ENCODE results near the gene SMARCAL1.

The SMARCAL1 gene

DNA sequence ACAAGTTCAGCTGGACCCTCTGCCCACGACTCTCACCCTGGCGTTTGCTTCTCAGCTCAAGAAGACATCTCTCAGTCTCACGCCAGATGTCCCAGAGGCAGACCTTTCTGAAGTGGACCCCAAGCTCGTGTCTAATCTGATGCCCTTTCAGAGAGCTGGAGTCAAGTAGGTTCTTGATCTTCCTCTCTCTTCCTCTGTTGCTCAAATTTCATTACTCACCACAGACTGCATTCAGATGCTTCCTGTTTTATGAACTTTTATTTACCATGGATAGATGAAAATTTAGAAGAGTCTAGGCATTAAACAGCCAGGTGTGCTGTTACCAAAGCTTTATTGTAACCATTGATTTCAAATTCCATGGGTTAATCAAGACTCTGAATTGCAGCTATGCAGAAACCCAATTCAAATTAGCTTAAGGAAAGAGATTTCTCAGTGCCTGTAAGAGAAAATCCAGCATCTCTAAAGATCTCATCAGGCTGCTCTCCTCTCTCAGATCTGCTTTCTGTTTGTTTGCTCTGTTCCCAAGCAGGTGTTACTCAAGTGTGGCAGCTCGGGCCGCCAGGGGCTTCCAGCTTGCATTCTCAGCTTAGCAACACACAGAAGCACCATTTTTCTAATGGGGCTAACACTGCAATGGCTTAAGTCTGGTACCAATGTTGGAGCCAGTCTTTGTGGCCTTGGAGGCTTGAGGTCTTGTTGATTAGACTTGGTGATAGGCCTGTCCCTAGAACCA is 16.5 kb downstream of the SMARCAL1 start:
- no peak for DNase-seq

GRCh38 chr2:216429428-216429827 is 17.1 kb downstream of the SMARCAL1 start:
- no peak for DNase-seq

DNA sequence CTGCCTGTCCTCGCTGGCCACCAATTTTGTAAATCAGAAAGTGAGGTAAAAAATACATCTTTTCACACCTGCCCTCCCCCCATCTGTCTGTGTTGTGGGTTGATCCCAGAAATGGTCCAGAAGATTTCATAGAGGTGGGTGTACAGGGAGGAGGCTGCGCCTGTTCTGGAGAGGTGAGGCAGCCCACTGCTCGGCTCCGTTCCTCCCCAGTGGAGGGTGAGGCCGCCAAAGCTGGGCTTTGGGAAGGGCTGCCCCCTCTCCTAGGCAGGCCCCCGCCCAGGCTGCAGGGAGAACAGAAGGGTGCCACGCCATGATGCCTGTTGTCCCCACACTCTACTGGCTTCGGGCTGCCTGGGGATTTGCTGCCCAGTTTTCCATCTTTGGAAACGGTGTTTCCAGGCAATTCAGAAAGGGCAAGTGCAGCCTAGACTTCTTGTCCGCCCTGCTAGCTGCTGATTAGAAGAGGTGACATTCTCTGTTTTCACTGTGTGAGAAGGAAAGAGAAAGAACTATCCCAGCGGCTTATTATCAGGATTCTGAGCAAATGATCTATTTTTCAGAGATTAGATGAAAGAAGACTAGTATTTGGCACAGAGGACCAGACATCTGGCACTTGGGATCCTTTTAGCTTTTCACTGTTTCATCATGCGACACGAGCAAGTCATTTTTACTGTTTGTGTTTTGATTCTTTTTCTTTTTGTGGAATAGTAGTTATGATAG is 18.7 kb downstream of the SMARCAL1 start:
- no peak for DNase-seq

- DNase-seq = no peak
Measured at GRCh38 chr2:216431531-216431856, 19.2 kb downstream of the SMARCAL1 start.

DNA sequence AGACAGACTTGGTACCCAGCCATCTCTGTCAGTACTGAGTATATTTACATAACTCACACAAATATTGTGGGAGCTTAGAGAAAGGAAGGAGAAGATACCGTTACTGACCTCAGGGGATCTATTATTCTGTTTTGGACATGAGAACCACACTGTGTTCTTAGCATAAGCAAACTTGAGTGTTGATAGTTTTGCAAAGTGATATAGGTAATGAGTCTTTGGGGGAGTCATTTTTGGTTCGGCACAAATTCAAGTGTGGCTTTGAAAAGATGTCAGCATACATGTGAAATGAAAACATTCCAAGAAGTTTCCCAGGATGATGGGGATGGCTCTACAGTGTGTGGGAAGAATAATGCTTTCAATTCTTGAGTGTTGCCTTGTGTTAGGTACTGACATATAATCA is 24.1 kb downstream of the SMARCAL1 start:
- no peak for DNase-seq

DNA sequence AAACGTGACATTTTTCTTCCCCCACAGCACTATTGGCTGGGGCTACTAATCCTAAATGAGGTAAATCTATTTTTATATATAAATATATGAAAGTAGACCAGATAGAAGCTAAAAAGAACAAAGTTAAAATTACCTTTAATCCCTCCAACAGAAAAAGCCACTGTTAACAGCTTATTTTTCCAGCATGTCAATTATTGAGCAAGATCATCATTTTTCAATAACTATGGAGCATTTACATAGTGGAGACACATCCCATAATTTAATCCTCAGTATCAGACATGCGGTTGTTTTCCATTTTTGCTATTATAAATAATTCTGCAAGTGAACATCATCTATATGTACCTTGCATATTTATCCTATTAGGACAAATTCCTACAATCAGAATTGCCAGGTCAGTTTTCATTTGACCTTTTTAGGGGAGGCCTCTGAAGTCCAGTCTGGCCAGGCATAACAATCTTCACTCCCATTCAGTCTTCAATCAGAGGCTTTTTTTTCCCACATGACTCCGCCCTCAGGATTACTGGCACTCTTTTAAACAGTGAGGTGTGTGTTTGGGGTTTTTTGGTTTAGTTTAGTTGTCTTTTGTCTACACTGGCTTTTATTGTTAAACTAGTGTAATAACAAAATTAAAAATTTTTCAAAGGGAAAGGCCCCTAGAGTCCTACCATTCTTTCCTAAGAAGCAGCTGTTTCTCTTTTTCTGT is 29.2 kb downstream of the SMARCAL1 start:
- no peak for DNase-seq

DNA sequence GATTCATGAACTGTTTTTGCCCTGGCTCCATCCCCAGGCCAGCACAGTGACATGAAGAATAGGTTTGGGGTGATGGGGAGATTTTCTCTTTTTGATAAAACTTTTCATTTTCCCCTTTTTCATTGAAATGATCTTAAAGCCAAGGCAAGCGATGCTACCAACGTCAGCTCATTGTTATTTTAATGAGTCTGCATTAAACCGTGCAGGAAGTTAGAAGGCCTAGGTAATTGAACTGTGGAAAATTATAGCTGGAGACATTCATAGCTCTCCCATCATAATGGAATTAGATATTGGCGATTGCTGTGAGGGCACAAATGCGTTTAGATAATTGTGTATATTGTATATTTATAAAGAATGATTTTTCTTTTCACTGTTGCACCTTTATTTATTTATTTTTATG is 33.2 kb downstream of the SMARCAL1 start:
- DNase-seq = no peak

DNA sequence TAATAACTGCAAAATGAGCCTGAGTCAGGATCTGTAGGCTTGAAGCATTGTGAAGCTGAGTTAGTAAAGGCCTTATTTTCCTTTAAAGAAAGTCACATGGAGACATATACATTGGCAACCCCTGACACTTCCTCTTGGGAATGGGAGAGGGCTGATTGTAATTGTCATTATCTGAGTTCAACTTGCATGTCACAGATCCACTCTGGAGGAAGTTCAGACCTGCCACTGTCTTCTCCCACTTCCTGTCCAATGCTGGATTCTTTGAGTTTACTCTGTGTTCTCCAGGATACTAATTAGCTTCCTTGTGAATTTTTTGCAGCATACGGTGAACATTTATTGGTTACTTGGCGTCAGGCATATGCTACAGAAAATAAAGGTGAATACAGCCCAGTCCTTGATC is 34.1 kb downstream of the SMARCAL1 start:
- no peak for DNase-seq

GRCh38 chr2:216447293-216447692 is 35.0 kb downstream of the SMARCAL1 start:
- DNase-seq = no peak

- no peak for DNase-seq
Measured at GRCh38 chr2:216448829-216449228, 36.5 kb downstream of the SMARCAL1 start.

- no peak for DNase-seq
Measured at GRCh38 chr2:216450346-216450745, 38.1 kb downstream of the SMARCAL1 start.

GRCh38 chr2:216450784-216451183 is 38.5 kb downstream of the SMARCAL1 start:
- DNase-seq = no peak

- no peak for DNase-seq
Measured at GRCh38 chr2:216453955-216454614, 41.8 kb downstream of the SMARCAL1 start.

DNA sequence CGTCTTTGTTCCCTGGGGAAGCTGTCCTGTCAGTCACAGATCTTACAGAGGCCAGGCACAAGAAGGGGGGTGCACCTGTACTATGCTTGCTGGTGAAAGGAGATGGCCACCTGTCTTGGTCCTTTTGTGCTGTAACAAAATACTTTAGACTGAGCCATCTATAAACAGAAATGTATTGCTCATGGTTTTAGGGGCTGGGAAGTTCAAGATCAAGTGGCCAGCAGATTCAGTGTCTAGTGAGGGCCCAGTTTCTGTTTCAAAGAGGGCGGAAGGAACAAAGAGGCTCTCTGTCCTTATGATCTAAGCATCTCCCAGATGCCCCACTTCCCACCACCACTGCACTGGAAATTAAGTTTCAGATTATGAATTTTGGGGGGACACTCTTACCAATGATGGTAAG is 50.9 kb downstream of the SMARCAL1 start:
- DNase-seq = no peak

GRCh38 chr2:216464104-216464720 is 51.9 kb downstream of the SMARCAL1 start:
- DNase-seq = no peak

DNA sequence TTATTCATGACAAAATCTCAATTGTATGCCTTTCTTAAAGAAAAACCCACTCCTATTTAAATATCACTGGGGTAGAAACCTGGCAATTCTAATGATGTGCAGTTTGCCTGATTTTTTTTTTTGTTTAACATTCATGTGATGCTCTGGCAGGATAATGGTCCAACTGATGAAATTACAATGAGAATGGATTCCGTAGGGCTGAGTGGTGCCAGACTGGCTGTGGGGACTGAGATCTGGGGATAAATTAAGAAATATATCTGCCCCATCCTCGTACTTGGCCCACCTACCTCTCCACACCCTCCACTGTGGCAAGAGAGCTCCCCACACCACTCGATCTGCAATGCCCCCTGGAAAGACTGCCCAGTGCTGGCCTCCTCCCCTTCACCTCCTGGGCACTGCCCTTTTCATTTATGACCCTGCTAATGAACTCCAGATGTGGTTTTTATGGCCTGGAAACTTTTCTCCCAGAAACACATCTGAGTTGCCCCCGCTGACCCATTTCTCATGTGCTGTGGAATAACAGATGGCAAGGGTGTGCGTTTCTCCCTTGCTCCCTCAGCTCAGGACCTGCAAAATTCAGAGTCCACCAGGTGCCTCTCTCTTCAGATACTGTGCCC is 53.4 kb downstream of the SMARCAL1 start:
- no peak for DNase-seq

DNA sequence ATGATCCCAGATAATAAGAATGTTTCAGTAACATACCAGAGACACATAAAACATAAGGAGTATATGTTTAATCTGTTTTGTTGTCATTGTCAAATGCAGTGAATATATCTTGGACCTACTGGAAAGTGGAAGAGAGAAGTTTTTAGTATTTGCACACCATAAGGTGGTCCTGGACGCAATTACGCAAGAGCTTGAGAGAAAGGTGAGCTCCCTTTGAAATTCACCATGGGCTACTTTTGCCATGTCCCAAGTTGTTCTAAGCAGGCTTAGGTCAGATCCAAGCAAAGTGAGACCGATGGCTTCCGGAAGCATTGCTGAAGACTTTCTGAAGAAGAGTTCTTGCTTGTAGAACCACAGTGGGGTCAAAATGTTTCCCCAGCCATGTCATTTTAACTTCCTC is 55.6 kb downstream of the SMARCAL1 start:
- DNase-seq = no peak

DNA sequence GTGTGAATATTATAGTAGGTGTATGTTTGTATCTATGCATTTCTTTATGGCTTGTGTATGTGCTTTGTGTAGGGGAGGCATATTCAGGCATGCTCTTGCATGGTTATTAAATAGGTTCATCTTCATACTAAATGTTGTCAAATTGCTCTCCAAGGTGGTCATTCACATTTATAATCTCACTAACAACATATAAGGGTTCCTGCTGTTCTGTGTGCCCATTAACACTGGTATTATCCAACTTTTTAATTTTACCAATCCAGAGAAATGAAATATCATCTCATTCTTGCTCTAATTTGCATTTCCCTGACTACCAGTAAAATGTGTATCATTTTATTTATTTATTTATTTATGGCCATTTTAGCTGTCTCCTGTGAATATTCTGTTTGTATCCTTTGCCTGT is 57.4 kb downstream of the SMARCAL1 start:
- DNase-seq = no peak

GRCh38 chr2:216473187-216473586 is 60.9 kb downstream of the SMARCAL1 start:
- DNase-seq = no peak

GRCh38 chr2:216474925-216475670 is 62.8 kb downstream of the SMARCAL1 start:
- DNase-seq = no peak

- no peak for DNase-seq
Measured at GRCh38 chr2:216475767-216476166, 63.5 kb downstream of the SMARCAL1 start.
